Psoas muscle (tissue), 8 donors: Measurements from ENCODE around the gene ART3. TPM values are rescaled to one million over a fixed set of nuclear protein-coding genes. Genes with fewer than 3 reads are reported as not detected.

ENCODE experiments used
- ATAC-seq, 4 donors: fragments of 200-7000 bp; cut with Tn5 transposase; one replicate each; pipeline ENCODE4 v1.9.1; 2020; ENCODE audit warnings: moderate library complexity in 3 of 4, mild to moderate bottlenecking in 2 of 4
- DNase-seq, 2 donors: peaks; one replicate each; pipeline ENCODE4 v3.0.0-alpha.2; 2020
- H3K27ac ChIP-seq: fragments of 200-600 bp; one replicate; pipeline ENCODE4 v1.8.0; 2022
- H3K27me3 ChIP-seq, 3 donors: fragments of 200-600 bp in 1 of 3; one replicate each; pipeline versions ENCODE4 v1.6.1 to v1.8.0; 2013 to 2022; ENCODE audit warnings: low read length in 2 of 3, mild to moderate bottlenecking in 2 of 3, moderate library complexity in 1 of 3; ENCODE audit not compliant: insufficient read depth in 3 of 3
- H3K36me3 ChIP-seq, 2 donors: fragments of 200-600 bp in 1 of 2; one replicate each; pipeline versions ENCODE4 v1.6.1 to v1.8.0; 2013 to 2022; ENCODE audit warnings: low read depth in 1 of 2, mild to moderate bottlenecking in 1 of 2, moderate library complexity in 1 of 2; ENCODE audit not compliant: insufficient read depth in 1 of 2
- H3K4me1 ChIP-seq: fragments of 200-600 bp; one replicate; pipeline ENCODE4 v1.8.0; 2022
- H3K4me3 ChIP-seq: fragments of 200-600 bp; one replicate; pipeline ENCODE4 v1.8.0; 2022; ENCODE audit warnings: mild to moderate bottlenecking
- H3K9me3 ChIP-seq: fragments of 200-600 bp; one replicate; pipeline ENCODE4 v1.8.0; 2022
- CTCF ChIP-seq: fragments of 200-600 bp; IDR thresholded peaks from one replicate; pipeline ENCODE4 v1.8.0; 2022; ENCODE audit warnings: antibody characterized with exemption
- WGBS, 3 donors: extraction: QIAGEN DNeasy Blood & Tissue Kit; methylation state at CpG; one replicate each; pipeline versions ENCODE4 v1.1.6 to v1.1.7; 2013; 5-methylcytosine and 5-hydroxymethylcytosine counted together
- intact Hi-C, 2 donors: fragments of 100-400 bp; cut with DNase I; formaldehyde crosslinking; loops; one replicate each; pipeline versions ENCODE4 v1.11.0 to v1.14.2; 2022
- polyA plus RNA-seq, 3 donors: library from polyadenylated mRNA; stranded (reverse); fragments of 200-250 nt; gene quantifications; one replicate each; pipeline ENCODE4 v1.2.3, GENCODE V29; 2013
- total RNA-seq, 4 donors: library from RNA; stranded (reverse); fragmentation: NEBNext Ultra II Directional in 2 of 4; extraction: Animal tissue kit (Norgen Biotek cat#: 25700) in 2 of 4; gene quantifications; one replicate each; pipeline versions ENCODE4 v1.2.1 to v1.2.4, GENCODE V29; 2021 to 2023
- donor health status: healthy with polysubstance abuse.
- donor health status: DM: no; HTN: no; CAD: no; lungs with moderate emphysema.
- donor health status: Bipolar disorder and iron deficiency.
- donor health status: healthy.
- donor health status: DM: yes; HTN: yes; CAD: no.
- donor health status: DM: no; HTN: no; CAD: no.
- donor health status: DM: no; HTN: no; CAD: no.
- donor health status: DM: yes; HTN: yes; CAD: no.

Gene ART3
- total and polyA plus RNA-seq, 7 donors, result 33.1 to 218 (median 133) TPM

- DNase-seq, result no peak
- H3K4me3 ChIP-seq, result no peak overlapping the region
- intact Hi-C loops, result loop anchor here in 1 of 2 donors (10.0 kb wide), 1 partner anchor 145 kb away; no protein-coding TSS in a partner anchor
- no peaks in the 10 kb centered on the region for H3K4me1 ChIP-seq
- no peaks in the 10 kb centered on the region for H3K36me3 ChIP-seq
- TF ChIP-seq CTCF, result no peak
- H3K27me3 ChIP-seq, result no peaks in the 10 kb centered on the region
- no peak for ATAC-seq
- H3K9me3 ChIP-seq, result no peaks in the 10 kb centered on the region
- WGBS, 3 donors, result 56 to 85% (median 77%) methylated on average over 1 of the region's 1 CpG
- H3K27ac ChIP-seq, result no peak overlapping the region
These were observed 14.8 kb upstream of the ART3 start for GRCh38 chr4:76059750-76060149.

- Histone ChIP-seq H3K4me1 (no peaks in the 10 kb centered on the region), H3K4me3 (no peak overlapping the region), H3K27ac (no peak overlapping the region), H3K9me3 (no peaks in the 10 kb centered on the region), H3K27me3 (no peaks in the 10 kb centered on the region), H3K36me3 (no peaks in the 10 kb centered on the region)
- ATAC-seq (no peak), DNase-seq (no peak)
- no peak for TF ChIP-seq CTCF
- intact Hi-C loops, result loop anchor here in 1 of 2 donors (10.0 kb wide), 1 partner anchor 146 kb away; no protein-coding TSS in a partner anchor
These were observed 14.0 kb upstream of the ART3 start for GRCh38 chr4:76060506-76060905.

- H3K4me1 ChIP-seq, result no peaks in the 10 kb centered on the region
- no peaks in the 10 kb centered on the region for H3K9me3 ChIP-seq
- no peaks in the 10 kb centered on the region for H3K27me3 ChIP-seq
- intact Hi-C loops, result loop anchor here in 1 of 2 donors (10.0 kb wide), 1 partner anchor 147 kb away; no protein-coding TSS in a partner anchor
- H3K27ac ChIP-seq, result no peak overlapping the region
- TF ChIP-seq CTCF, result no peak
- no peaks in the 10 kb centered on the region for H3K36me3 ChIP-seq
- 41 to 48% (median 48%) methylated on average over 1 of the region's 1 CpG for WGBS, 3 donors
- no peak for DNase-seq
- ATAC-seq, result no peak
- no peak overlapping the region for H3K4me3 ChIP-seq
These were observed 13.1 kb upstream of the ART3 start for GRCh38 chr4:76061421-76061820.

- Histone ChIP-seq H3K4me1 (no peaks in the 10 kb centered on the region), H3K27me3 (no peaks in the 10 kb centered on the region), H3K36me3 (no peaks in the 10 kb centered on the region), H3K4me3 (no peak overlapping the region), H3K27ac (no peak overlapping the region), H3K9me3 (no peaks in the 10 kb centered on the region)
- no peak for DNase-seq
- intact Hi-C loops, result loop anchor here in 1 of 2 donors (10.0 kb wide), 1 partner anchor 147 kb away; no protein-coding TSS in a partner anchor
- ATAC-seq, result no peak
- no peak for TF ChIP-seq CTCF
- 59 to 79% (median 72%) methylated on average over 1 of the region's 1 CpG for WGBS, 3 donors
These were observed 12.5 kb upstream of the ART3 start for GRCh38 chr4:76061982-76062381.

GRCh38 chr4:76066546-76066945 lies 8.0 kb upstream of the ART3 start:
- intact Hi-C loops, result loop anchor here (2.0 to 10.0 kb wide), 2 partner anchors 68 to 152 kb away; no protein-coding TSS in a partner anchor
- H3K4me1 ChIP-seq, result peaks cover 1% of the 10 kb centered on the region
- DNase-seq, result no peak
- H3K36me3 ChIP-seq, result no peaks in the 10 kb centered on the region
- H3K27me3 ChIP-seq, result no peaks in the 10 kb centered on the region
- WGBS, 3 donors, result 50 to 69% (median 62%) methylated on average over 3 of the region's 3 CpGs
- H3K4me3 ChIP-seq, result no peak overlapping the region
- no peak for ATAC-seq
- no peak for TF ChIP-seq CTCF
- H3K9me3 ChIP-seq, result no peaks in the 10 kb centered on the region
- H3K27ac ChIP-seq, result no peak overlapping the region
